ENCODE results near the gene GPX8. TPM values are rescaled to one million over a fixed set of nuclear protein-coding genes. Genes with fewer than 3 reads are reported as not detected.

GPX8 gene
- polyA plus RNA-seq, 2 of the 4 experiments (the other 2 are of a cell fraction) = 51.8 to 86.0 TPM

DNA sequence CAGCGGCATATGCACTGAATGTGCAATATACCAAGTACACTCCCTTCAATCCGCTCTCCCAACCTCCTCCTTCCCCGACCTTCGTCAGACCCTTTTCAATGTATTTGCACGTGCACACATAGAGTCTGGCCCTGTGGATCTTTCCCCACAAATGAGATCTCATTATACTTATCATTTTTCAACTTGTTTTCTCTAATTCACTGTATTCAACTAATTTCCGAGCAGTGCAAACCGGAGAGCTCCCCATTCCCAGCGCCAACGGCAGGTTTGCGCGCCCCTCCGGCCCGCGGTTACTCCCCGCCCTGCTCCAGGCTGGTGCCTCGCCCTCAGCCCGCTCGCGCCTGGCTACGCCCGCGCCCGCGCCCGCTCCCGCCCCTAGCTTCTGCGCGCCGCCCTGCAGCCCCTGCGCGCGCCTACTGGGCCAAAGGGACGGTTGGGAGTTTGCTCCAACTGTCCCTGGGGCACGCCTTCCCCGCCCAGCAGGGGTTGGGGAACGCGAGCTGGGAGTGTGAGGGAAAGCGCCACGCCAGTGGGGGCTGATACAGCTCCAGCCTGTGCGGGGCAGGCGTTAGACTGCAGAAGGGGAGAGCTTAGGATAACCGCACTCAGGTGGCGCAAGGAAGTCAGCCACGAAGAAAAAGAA, 16.3 kb downstream of the GPX8 start:
- TF ChIP-seq CBX2 (IDR thresholded peaks at IDR 0.05; ENCODE audit: borderline replicate concordance, low read depth) (no peak), EP300 (IDR thresholded peaks at IDR 0.05) (no peak), ZFP36 (IDR thresholded peaks at IDR 0.05; ENCODE audit: borderline replicate concordance, partially characterized antibody) (no peak), NPAS2 (CRISPR knock-in tag; IDR thresholded peaks at IDR 0.05; ENCODE audit: borderline replicate concordance) (no peak), POLR2A (IDR thresholded peaks at IDR 0.05; ENCODE audit: low read length) (0 out of 2 replicates have a peak, but pooled peaks have one; percentile 21), RNF2 (IDR thresholded peaks at IDR 0.05; ENCODE audit: borderline replicate concordance, low read depth) (peak; percentile 45; the same call in 1 of the 2 replicates), CHD4 (IDR thresholded peaks at IDR 0.05; ENCODE audit: borderline replicate concordance) (no peak), KDM5A (IDR thresholded peaks at IDR 0.05) (no peak)
- TF ChIP-seq, protein P1, sequence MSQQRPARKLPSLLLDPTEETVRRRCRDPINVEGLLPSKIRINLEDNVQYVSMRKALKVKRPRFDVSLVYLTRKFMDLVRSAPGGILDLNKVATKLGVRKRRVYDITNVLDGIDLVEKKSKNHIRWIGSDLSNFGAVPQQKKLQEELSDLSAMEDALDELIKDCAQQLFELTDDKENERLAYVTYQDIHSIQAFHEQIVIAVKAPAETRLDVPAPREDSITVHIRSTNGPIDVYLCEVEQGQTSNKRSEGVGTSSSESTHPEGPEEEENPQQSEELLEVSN (IDR thresholded peaks at IDR 0.05; ENCODE audit: borderline replicate concordance, low read depth) = peak; percentile 92
- TF ChIP-seq, protein P2, sequence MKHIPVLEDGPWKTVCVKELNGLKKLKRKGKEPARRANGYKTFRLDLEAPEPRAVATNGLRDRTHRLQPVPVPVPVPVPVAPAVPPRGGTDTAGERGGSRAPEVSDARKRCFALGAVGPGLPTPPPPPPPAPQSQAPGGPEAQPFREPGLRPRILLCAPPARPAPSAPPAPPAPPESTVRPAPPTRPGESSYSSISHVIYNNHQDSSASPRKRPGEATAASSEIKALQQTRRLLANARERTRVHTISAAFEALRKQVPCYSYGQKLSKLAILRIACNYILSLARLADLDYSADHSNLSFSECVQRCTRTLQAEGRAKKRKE (CRISPR knock-in tag; IDR thresholded peaks at IDR 0.05; ENCODE audit: low read depth) = no peak
- TF ChIP-seq, protein P3, sequence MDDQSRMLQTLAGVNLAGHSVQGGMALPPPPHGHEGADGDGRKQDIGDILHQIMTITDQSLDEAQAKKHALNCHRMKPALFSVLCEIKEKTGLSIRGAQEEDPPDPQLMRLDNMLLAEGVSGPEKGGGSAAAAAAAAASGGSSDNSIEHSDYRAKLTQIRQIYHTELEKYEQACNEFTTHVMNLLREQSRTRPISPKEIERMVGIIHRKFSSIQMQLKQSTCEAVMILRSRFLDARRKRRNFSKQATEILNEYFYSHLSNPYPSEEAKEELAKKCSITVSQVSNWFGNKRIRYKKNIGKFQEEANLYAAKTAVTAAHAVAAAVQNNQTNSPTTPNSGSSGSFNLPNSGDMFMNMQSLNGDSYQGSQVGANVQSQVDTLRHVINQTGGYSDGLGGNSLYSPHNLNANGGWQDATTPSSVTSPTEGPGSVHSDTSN (IDR thresholded peaks at IDR 0.05) = 0 out of 2 replicates have a peak, but pooled peaks have one; percentile 19
- TF ChIP-seq, protein P4, sequence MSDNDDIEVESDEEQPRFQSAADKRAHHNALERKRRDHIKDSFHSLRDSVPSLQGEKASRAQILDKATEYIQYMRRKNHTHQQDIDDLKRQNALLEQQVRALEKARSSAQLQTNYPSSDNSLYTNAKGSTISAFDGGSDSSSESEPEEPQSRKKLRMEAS (IDR thresholded peaks at IDR 0.05) = peak; percentile 83
- ChIA-PET POLR2A (interaction anchor here (0.6 to 1.5 kb wide), 2 partner anchors 16 to 358 kb away, joined by 3 to 4 read pairs; partner anchors contain the start of gene GPX8), CTCF (interaction anchor here (0.9 to 3.3 kb wide), 7 partner anchors 10 to 518 kb away, joined by 3 to 20 read pairs (median 5); partner anchors contain the start of gene GPX8)
- peak overlapping the region; percentile 99 for H3K4me2 ChIP-seq
- FAIRE-seq (peak; percentile 13), DNase-seq (ENCODE audit: low read depth in 1 of 2, low spot score in 1 of 2) (peak; percentile 70 to 73), ATAC-seq (peak; percentile 77 to 91)
- H3K9me3 ChIP-seq = no peaks in the 10 kb centered on the region
- 5% methylated on average over 22 of the region's 44 CpGs for WGBS (ENCODE audit: missing lambda C conversion rate)
- peak overlapping the region; percentile 34 to 57; a peak in 3 of 6 replicates for H3K27ac ChIP-seq
- H3K4me1 ChIP-seq = peaks cover 23% of the 10 kb centered on the region
- H3K4me3 ChIP-seq = peak overlapping the region; percentile 47

DNA sequence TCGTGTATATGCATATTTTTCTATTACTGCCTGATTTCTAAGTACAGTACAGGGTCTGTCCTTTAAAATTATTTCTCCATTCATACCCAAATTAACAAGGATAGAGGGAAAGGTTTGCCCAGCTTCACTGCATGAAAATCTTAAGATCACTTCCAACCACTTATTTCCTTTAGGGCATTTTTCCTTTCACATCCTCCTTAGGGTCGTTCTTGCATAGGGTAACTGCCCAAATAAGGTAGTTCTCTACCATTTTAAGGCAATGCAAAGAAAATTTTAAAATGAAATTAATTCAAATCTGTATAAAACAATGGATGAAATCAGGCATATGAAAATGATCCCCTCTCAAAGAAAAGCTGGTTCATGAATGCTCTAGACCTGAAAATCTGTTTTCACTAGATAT, 17.1 kb downstream of the GPX8 start:
- DNase-seq (ENCODE audit: low read depth in 1 of 2, low spot score in 1 of 2) = no peak
- no peak for FAIRE-seq
- ChIA-PET CTCF (interaction anchor here (0.8 to 3.3 kb wide), 5 partner anchors 9 to 100 kb away, joined by 3 to 20 read pairs (median 11); partner anchors contain the start of gene GPX8), POLR2A (no interaction called here)
- Histone ChIP-seq H3K4me1 (peaks cover 23% of the 10 kb centered on the region), H3K4me2 (peak overlapping the region; percentile 99), H3K27ac (no peak overlapping the region), H3K9me3 (no peaks in the 10 kb centered on the region), H3K4me3 (peak overlapping the region; percentile 47)
- TF ChIP-seq FOXS1 (CRISPR knock-in tag; IDR thresholded peaks at IDR 0.05) = no peak
- TF ChIP-seq, protein P5, sequence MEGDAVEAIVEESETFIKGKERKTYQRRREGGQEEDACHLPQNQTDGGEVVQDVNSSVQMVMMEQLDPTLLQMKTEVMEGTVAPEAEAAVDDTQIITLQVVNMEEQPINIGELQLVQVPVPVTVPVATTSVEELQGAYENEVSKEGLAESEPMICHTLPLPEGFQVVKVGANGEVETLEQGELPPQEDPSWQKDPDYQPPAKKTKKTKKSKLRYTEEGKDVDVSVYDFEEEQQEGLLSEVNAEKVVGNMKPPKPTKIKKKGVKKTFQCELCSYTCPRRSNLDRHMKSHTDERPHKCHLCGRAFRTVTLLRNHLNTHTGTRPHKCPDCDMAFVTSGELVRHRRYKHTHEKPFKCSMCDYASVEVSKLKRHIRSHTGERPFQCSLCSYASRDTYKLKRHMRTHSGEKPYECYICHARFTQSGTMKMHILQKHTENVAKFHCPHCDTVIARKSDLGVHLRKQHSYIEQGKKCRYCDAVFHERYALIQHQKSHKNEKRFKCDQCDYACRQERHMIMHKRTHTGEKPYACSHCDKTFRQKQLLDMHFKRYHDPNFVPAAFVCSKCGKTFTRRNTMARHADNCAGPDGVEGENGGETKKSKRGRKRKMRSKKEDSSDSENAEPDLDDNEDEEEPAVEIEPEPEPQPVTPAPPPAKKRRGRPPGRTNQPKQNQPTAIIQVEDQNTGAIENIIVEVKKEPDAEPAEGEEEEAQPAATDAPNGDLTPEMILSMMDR (IDR thresholded peaks at IDR 0.05) = no peak
- TF ChIP-seq MYC (IDR thresholded peaks at IDR 0.05; ENCODE audit: borderline replicate concordance, low read length) = no peak
- no peak for TF ChIP-seq SREBF2 (IDR thresholded peaks at IDR 0.05)
- TF ChIP-seq, protein P6, sequence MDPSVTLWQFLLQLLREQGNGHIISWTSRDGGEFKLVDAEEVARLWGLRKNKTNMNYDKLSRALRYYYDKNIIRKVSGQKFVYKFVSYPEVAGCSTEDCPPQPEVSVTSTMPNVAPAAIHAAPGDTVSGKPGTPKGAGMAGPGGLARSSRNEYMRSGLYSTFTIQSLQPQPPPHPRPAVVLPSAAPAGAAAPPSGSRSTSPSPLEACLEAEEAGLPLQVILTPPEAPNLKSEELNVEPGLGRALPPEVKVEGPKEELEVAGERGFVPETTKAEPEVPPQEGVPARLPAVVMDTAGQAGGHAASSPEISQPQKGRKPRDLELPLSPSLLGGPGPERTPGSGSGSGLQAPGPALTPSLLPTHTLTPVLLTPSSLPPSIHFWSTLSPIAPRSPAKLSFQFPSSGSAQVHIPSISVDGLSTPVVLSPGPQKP (IDR thresholded peaks at IDR 0.05; ENCODE audit: low read depth, low read length) = no peak
- TF ChIP-seq KDM5A (IDR thresholded peaks at IDR 0.05) = no peak
- TF ChIP-seq, protein P7, sequence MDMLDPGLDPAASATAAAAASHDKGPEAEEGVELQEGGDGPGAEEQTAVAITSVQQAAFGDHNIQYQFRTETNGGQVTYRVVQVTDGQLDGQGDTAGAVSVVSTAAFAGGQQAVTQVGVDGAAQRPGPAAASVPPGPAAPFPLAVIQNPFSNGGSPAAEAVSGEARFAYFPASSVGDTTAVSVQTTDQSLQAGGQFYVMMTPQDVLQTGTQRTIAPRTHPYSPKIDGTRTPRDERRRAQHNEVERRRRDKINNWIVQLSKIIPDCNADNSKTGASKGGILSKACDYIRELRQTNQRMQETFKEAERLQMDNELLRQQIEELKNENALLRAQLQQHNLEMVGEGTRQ (IDR thresholded peaks at IDR 0.05) = no peak
- TF ChIP-seq, protein P4 (IDR thresholded peaks at IDR 0.05) = no peak
- no peak for TF ChIP-seq MAFK (IDR thresholded peaks at IDR 0.05; ENCODE audit: partially characterized antibody)
- no peak for TF ChIP-seq KDM1A (IDR thresholded peaks at IDR 0.05; ENCODE audit: low read depth)
- TF ChIP-seq POLR2A (IDR thresholded peaks at IDR 0.05; ENCODE audit: low read length) = no peak
- TF ChIP-seq HOXB13 (CRISPR knock-in tag; IDR thresholded peaks at IDR 0.05; ENCODE audit: low read depth) = no peak
- no peak for TF ChIP-seq JUNB (IDR thresholded peaks at IDR 0.05)
- TF ChIP-seq RARB (CRISPR knock-in tag; IDR thresholded peaks at IDR 0.05) = no peak
- TF ChIP-seq SMC3 (IDR thresholded peaks at IDR 0.05) = no peak
- no peak for TF ChIP-seq BHLHE40 (IDR thresholded peaks at IDR 0.05; ENCODE audit: low read depth, low read length)
- no peak for TF ChIP-seq MAZ (IDR thresholded peaks at IDR 0.05; ENCODE audit: borderline replicate concordance, low read depth, low read length)
- TF ChIP-seq ESRRA (IDR thresholded peaks at IDR 0.05; ENCODE audit: borderline replicate concordance, low read length) = no peak
- ATAC-seq = no peak
- 20% methylated on average over 2 of the region's 2 CpGs for WGBS (ENCODE audit: missing lambda C conversion rate)
